HG03521 (cell line): Measurements from ENCODE around the gene ZNF385B.

ENCODE experiments used
- ATAC-seq: cut with Tn5 transposase; IDR thresholded peaks from one replicate; pipeline ENCODE4 v1.9.1; 2021; ENCODE audit warnings: mild to moderate bottlenecking, moderate library complexity; ENCODE audit not compliant: unreplicated experiment

Gene ZNF385B

GRCh38 chr2:179856205-179856604 lies 5.2 kb downstream of the ZNF385B start:
- no peak for ATAC-seq

DNA sequence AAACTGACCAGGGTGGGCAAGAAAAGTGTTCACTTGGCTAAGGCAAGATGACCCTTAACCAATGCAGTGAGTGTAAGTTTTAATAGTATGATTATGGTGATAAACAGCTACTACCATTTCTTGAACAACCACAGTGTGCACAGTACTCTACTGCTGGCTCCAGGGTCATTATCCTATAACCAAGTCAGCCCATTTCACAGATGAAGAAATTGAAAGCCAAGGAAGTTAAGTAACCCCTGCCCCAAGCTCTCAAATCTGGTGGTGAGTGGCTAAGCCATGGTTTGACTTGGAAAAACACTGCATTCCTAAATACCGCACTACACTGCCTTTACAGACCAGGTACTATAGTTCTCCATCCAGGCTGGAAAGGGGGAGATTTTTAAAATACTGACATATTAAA lies 5.7 kb downstream of the ZNF385B start:
- no peak for ATAC-seq

DNA sequence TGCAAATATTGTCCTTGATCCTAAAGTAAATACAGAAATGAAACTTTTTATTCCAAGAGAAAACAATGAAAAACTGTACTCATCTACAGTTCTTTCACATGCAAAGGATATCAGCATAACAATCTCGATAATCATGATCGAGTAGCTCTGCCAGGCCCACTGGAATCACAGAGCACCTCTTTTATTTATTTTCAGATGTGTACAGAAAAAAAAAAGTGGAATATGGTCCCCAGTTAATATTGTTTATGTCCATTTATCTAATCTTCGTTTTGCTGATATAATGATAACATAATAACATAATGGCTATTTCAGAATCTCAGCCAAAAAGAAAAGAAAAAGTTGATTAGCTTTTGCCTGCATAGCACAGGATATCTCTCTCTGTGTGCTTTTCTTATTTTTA lies 6.5 kb downstream of the ZNF385B start:
- no peak for ATAC-seq

GRCh38 chr2:179853108-179853507 lies 8.3 kb downstream of the ZNF385B start:
- ATAC-seq, result no peak

DNA sequence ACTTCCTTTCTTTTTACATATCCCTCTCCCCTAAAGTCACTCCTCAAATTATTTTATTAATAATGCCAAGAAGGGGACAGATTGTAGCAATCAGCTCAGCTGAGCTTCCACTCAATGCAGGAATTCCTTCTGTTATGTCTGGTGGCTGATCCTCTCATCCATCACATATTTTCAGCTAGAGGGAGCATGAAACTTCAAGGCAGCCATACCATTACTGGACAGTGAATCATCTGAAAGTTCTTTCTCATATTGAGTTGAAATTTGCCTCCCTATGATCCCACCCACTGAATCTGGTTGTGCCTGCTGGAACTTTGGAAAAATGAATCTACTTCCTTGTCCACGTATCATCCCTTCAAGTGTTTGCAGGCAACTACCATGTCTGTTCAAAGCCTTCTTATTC lies 11.2 kb downstream of the ZNF385B start:
- no peak for ATAC-seq

DNA sequence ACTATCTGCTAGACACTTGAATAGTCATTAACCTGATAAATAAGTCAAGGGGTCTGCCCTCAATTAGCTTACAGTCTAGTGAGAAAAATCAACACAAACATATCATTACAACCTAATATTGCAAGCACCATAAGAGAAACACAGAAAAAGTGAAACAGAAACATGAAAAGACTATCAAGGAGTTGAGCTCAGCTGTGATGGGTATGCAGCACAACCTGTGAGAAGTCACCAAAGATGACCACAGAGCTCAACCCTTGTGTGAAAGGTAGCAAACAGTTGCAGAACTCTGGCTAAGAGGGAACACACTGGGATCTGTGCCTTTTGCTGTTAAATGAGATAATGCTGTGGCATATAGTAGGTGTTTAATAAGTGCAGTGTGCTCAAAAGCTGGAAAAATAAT lies 11.7 kb downstream of the ZNF385B start:
- no peak for ATAC-seq

GRCh38 chr2:179843541-179843940 lies 17.9 kb downstream of the ZNF385B start:
- no peak for ATAC-seq

DNA sequence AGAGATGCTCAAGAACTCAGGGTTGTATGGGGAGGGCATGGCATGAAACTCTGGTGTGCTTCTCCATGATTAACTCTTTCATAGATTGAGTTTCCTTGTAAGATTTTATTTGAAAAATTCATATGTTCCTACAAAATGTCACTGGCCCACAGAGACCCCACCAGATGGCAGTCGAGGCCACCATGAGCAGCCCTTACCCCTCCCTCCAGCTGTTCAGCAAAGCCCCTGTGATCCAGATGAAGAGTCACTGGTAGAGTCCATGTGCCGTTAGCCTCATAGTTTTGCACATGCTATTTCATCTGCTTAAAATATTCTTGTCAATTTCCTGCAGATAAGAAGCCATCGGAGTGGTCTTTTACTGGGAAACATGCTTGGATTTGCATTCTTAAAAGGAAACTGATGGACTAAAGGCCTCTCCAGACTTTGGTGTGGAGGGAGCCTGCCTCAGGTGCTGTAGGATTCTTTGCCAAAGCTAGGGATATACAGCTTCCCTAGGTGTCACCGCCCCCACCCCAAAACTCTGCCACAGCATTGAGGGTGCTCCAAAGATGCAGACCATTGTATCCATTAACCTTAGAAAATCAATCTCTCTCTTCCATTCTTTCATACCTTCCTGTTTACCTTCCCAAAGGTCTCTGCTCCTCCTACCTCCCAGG lies 18.8 kb downstream of the ZNF385B start:
- ATAC-seq, result no peak

GRCh38 chr2:179840840-179841239 lies 20.6 kb downstream of the ZNF385B start:
- no peak for ATAC-seq

DNA sequence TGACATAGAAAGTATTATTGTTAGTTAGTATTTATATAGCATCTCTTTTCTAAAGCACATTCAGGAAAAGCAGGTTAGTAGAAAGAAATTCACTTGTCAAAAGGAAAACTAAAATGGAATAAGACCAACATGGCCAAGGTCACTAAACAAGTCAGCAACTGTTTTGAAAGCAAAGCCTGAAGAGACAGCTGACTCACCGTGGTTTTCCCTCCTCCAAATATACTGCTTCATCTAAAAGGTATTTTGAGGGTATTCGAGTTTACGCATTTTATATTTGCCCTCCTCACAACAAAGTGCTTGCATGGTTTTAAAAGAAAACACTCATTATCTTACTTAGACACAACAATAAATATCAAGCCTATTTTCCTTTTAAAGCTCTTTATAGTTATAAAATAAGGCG lies 24.0 kb downstream of the ZNF385B start:
- ATAC-seq, result no peak

GRCh38 chr2:179830043-179830787 lies 31.2 kb downstream of the ZNF385B start:
- ATAC-seq, result no peak

DNA sequence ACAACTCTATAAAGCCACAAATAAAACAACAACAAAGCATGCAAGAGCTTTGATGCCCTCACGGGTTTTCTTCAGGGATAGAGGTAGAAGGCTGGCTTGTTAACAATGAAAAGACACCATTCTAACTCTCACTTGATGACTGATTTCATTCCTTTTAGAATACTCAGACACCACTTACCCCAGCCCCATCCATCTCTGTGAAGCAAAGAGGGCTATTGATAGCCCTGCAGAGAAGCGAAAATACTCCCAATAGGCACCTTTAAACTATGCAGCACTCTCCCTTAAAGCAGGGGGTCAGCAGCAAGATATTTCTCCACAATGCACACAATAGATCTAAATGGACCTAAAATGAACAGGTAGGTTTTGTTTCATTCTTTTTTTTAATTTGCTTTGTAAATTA lies 35.1 kb downstream of the ZNF385B start:
- no peak for ATAC-seq

- no peak for ATAC-seq
These were observed 35.9 kb downstream of the ZNF385B start for GRCh38 chr2:179825494-179825893.

GRCh38 chr2:179824961-179825360 lies 36.5 kb downstream of the ZNF385B start:
- no peak for ATAC-seq

GRCh38 chr2:179822540-179822939 lies 38.9 kb downstream of the ZNF385B start:
- no peak for ATAC-seq

- no peak for ATAC-seq
These were observed 42.9 kb downstream of the ZNF385B start for GRCh38 chr2:179818546-179818945.

DNA sequence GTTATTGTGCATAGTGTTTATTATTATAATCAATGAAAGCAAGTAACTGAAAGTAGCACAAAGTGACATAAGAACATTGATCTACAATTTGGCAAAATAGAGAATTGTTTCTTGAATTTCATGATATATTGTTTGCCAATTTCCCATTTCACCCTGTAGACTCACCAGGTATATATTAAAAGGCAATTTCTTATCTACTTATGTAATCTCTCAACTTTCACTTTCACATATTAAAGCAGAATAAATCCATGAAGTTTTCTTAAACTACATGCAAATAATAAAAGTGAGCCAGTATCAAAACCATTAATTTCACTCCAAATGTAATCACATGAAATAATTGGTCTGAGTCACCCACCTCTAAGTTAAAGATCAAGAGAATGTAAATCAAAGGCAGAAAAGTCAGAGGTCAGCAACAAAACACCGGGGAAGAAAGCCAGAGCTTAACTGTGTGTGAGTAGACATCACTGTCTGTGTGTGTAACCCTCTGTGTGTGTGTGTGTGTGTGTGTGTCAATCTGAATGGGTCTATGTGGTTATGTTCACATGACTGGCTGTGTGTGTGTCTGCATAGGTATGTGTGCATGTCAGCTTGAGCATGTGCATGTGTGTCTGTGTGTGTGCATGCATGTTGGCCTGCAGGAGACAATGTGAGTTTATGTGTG lies 44.1 kb downstream of the ZNF385B start:
- no peak for ATAC-seq

DNA sequence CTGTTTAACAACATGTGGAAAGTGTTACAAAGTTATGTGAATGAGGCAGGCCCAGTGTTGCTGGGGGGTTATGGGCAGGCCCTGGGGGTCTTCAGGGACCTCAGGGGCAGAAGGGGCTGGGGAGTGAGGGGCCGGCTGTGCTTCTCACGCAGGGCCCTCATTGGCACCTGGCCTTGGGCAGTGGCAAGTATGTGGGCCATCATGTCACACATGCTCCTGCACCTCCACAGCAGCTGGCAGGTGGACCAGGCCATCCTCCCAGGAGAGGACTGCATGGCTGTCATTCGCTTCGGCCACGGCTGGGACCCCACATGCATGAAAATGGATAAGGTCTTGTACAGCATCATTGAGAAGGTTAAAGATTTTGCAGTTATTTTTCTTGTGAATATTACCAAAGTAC lies 47.4 kb downstream of the ZNF385B start:
- ATAC-seq, result no peak

DNA sequence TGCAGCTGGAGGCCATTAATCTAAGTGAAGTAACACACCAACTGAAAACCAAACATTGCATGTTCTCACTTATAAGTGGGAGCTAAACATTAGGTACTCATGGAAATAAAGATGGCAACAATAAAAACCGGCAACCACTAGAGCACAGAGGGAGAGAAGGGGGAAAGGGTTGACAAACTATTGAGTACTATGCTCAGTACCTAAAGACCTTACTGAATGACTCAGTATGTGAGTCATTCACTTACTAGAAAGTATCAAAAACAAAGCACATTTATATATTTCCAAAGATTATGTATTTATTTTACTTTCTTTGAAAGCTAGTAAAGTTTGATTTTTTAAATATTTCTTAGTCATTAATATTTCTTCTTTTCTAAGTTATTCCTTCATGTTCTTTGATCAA lies 48.9 kb downstream of the ZNF385B start:
- no peak for ATAC-seq

GRCh38 chr2:179811042-179811441 lies 50.4 kb downstream of the ZNF385B start:
- no peak for ATAC-seq

DNA sequence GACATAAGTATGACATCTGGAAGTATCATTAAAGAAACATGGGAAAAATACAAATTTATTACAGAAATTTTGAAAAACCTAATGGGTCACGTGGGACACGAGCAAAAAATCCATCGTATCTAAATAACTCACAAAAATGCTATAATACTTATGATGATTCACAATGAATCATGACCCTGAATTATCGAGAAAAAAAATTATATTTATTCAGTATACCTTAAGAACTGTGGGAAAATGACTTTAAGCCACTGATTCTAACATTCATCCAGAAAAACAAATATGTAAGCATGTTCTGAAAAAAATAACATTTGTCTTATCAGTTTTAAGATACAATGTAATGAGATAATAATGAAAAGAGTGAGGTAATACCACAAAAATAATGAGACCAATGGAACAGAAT lies 51.8 kb downstream of the ZNF385B start:
- no peak for ATAC-seq

DNA sequence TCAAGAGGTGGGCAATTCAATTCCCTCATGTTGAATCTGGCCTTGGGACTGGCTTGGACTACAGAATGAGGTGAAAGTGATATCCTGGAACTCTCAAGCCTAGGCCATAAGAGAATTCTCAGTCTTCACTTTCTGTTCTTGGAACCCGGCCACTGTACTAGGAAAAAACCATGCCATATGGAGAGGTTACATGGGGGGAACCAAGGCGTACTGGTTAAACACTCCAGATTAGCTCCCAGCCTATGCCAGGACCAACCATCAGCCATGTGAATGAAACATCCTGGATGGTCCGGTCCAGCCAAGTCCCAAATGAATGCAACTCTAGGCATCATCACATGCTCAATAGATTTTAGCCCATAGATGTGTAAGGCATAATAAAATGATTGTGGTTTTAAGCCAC lies 56.4 kb downstream of the ZNF385B start:
- ATAC-seq, result no peak
